Mucosa of stomach (tissue), 1 donor: ENCODE data around the gene CCDC170.
"Not testable (repeated sequence)": the region's sequence is repeated elsewhere in the genome, so short reads cannot be mapped to it uniquely, and the experiment has no call there.

ENCODE experiments used
- H3K27me3 ChIP-seq: one replicate; pipeline ENCODE4 v1.7.0; 2013; ENCODE audit warnings: mild to moderate bottlenecking, low read length; ENCODE audit not compliant: control insufficient read depth, insufficient read depth
- H3K36me3 ChIP-seq: one replicate; pipeline ENCODE4 v1.7.0; 2013; ENCODE audit warnings: low read length; ENCODE audit not compliant: control insufficient read depth, insufficient read depth
- H3K4me1 ChIP-seq: one replicate; pipeline ENCODE4 v1.7.0; 2013; ENCODE audit warnings: mild to moderate bottlenecking, low read length; ENCODE audit not compliant: control insufficient read depth, insufficient read depth
- H3K4me3 ChIP-seq: one replicate; pipeline ENCODE4 v1.7.0; 2013; ENCODE audit warnings: low read length
- H3K9ac ChIP-seq: one replicate; pipeline ENCODE4 v1.7.0; 2013; ENCODE audit warnings: mild to moderate bottlenecking, low read length, moderate library complexity
- H3K9me3 ChIP-seq: one replicate; pipeline ENCODE4 v1.7.0; 2013; ENCODE audit warnings: mild to moderate bottlenecking, low read length, moderate library complexity; ENCODE audit not compliant: control insufficient read depth
- donor health status: Pancreatic carcinoma.

CCDC170 gene, protein sequence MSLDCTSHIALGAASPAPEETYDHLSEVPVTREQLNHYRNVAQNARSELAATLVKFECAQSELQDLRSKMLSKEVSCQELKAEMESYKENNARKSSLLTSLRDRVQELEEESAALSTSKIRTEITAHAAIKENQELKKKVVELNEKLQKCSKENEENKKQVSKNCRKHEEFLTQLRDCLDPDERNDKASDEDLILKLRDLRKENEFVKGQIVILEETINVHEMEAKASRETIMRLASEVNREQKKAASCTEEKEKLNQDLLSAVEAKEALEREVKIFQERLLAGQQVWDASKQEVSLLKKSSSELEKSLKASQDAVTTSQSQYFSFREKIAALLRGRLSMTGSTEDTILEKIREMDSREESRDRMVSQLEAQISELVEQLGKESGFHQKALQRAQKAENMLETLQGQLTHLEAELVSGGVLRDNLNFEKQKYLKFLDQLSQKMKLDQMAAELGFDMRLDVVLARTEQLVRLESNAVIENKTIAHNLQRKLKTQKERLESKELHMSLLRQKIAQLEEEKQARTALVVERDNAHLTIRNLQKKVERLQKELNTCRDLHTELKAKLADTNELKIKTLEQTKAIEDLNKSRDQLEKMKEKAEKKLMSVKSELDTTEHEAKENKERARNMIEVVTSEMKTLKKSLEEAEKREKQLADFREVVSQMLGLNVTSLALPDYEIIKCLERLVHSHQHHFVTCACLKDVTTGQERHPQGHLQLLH

GRCh38 chr6:151493804-151494234 is at the start of gene CCDC170:
Gene CCDC170 (plus strand): TSS chr6:151494017. CDS start chr6:151494129, 112 bp downstream.
- peak within 1 kb of the TSS; percentile 76 for H3K4me3 ChIP-seq
- H3K27me3 ChIP-seq = no peaks in the 10 kb centered on the region
- peak within 1 kb of the TSS; percentile 88 for H3K9ac ChIP-seq
- no peaks in the 10 kb centered on the region for H3K9me3 ChIP-seq
- H3K4me1 ChIP-seq = peaks cover 13% of the 10 kb centered on the region
- H3K36me3 ChIP-seq = no peaks in the 10 kb centered on the region

DNA sequence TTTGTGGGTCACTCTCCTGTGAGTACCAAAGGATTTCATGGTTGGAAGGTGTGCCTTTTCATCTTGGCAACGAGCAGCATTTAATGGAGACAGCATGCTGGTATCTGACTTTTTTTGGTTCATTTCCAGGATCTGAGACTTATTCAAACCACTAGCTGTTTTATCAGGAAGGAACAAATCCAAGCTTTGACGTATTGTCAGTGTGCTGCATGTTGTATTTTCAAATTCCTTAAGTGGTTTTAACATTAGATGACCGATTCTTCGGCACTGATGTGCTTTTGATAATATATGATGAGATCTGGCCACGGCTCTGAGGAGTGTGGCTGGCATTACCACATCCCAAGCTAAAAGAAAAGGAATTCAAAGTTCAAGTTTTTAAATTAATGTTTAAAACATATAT is 48.3 kb upstream of the CCDC170 start:
- Histone ChIP-seq H3K4me1 (peaks cover 18% of the 10 kb centered on the region), H3K9ac (no peak overlapping the region)

DNA sequence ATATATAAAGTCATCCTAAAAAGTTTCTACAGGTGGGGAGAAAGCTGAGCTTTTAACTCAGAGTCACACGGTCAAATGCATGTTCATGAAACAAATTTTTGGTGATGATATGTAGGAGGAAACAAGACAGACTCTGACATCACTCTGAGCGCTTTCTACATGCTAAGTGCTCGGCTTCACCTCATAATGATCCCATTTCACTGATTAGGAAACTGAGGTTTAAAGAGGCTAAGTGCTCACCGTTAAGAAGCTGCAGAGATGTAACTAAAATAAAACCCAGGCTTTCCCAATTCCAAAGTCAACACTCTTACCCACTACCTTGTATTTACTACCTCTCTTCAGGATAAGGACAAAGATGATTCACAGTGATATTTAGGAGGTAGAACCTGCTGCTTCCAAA is 46.6 kb upstream of the CCDC170 start:
- Histone ChIP-seq H3K9me3 (no peaks in the 10 kb centered on the region), H3K9ac (no peak overlapping the region), H3K27me3 (no peaks in the 10 kb centered on the region), H3K36me3 (no peaks in the 10 kb centered on the region), H3K4me1 (peaks cover 12% of the 10 kb centered on the region), H3K4me3 (no peak overlapping the region)

More for the DNA sequence above, 48.3 kb upstream of the CCDC170 start:
- Histone ChIP-seq H3K4me3 (no peak overlapping the region), H3K36me3 (no peaks in the 10 kb centered on the region), H3K9me3 (no peaks in the 10 kb centered on the region), H3K27me3 (no peaks in the 10 kb centered on the region)

DNA sequence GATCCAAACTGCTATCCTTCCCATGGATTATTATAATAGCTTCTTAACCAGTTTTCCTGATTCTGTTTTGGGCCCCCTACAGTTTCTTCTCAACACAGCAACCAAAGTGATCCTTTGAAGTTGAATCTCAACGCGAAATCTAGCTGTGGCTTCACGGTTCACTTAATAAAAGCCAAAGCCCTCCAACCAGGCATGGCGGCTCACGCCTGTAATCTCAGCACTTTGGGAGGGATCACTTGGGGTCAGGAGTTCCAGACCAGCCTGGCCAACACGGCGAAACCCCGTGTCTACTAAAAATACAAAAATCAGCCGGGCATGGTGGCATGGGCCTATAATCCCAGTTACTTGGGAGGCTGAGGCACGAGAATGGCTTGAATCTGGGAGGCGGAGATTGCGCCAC is 45.2 kb upstream of the CCDC170 start:
- H3K27me3 ChIP-seq = no peaks in the 10 kb centered on the region
- H3K4me3 ChIP-seq = no peak overlapping the region
- H3K9ac ChIP-seq = no peak overlapping the region
- no peaks in the 10 kb centered on the region for H3K36me3 ChIP-seq
- H3K9me3 ChIP-seq = no peaks in the 10 kb centered on the region
- H3K4me1 ChIP-seq = peaks cover 12% of the 10 kb centered on the region

DNA sequence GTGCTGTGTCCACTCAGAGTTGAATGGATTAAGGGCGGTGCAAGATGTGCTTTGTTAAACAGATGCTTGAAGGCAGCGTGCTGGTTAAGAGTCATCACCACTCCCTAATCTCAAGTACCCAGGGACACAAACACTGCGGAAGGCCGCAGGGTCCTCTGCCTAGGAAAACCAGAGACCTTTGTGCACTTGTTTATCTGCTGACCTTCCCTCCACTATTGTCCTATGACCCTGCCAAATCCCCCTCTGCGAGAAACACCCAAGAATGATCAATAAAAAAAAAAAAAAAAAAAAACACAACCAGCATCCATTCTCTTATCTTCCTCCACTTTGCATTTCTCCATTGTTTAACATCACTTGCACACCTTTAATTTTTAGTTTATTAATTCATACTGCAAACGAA is 42.9 kb upstream of the CCDC170 start:
- H3K4me1 ChIP-seq, H3K36me3 ChIP-seq, H3K9me3 ChIP-seq, H3K4me3 ChIP-seq, H3K9ac ChIP-seq, H3K27me3 ChIP-seq: not testable (repeated sequence)

DNA sequence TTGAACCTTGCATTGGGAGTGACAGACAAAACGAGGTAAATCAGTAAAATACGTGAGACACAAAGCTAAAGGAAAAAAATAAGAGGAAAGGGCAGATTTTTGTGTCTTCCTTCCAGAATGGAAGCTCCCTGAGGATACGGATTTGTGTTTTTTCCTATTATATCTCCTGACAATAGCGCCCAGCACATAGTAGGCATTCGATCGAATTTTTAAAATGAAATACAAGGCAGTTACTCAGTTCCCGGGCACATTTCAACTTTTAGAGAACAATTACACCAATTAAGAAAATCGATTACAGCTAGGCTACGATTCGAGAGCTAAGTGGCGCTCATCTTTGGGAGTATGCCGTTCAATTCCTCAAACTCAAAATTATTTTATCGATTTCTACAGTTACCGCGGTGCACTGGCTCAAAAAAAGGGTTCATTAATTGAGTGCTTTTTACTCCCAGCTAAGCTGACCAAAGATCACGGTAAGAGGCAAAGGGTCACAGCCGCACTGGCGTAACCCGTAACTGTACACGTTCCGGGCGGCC is 42.3 kb upstream of the CCDC170 start:
- peak overlapping the region; percentile 45 for H3K4me3 ChIP-seq
- H3K27me3 ChIP-seq = no peaks in the 10 kb centered on the region
- H3K36me3 ChIP-seq = no peaks in the 10 kb centered on the region
- peaks cover 1% of the 10 kb centered on the region for H3K4me1 ChIP-seq
- H3K9me3 ChIP-seq = no peaks in the 10 kb centered on the region
- peak overlapping the region; percentile 77 for H3K9ac ChIP-seq

DNA sequence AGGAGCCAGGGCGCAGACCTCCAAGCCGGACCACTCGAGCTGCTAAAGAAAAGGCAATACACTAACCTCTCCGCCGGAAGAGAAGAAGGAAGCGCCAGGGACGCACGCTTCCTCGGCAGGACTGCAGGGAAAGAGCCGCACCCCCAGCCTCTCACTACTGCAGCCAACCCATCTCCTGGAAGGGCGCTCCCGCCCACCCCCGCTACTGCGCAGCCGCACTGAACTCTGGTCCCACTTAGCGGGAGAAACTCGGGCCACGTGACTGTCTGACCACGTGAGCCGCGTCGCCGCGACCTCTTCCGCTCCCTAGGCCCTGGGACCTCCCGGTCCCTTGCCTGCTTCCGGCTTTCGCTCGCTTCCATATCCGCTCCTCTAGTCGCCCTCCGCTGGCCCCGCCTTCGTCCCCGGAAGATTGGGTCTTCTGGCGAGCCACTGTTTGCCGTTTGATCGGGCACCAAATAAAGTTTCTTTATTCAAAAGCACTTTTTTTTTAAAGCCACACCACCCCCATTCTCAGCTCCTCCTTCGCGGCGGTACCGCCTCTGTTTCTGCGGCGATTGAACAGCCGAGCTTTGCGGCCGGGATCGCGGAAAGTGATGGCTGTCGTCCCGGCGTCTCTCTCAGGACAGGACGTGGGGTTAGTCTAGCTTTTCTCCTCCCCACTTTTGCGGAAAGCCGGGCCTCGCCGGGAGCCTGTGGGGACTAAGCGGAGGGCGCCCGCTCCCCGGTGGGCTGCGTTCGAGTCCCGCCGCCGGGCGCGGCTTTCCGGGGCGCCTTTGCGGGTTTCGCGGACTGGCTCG is 41.7 kb upstream of the CCDC170 start, which contains the start of gene RMND1:
RMND1 (minus strand) TSS at position 177 of the 800 bp plus-strand sequence. CDS start 6,315 bp downstream, outside the sequence.
- no peaks in the 10 kb centered on the region for H3K9me3 ChIP-seq
- peak within 1 kb of the TSS; percentile 86 for H3K9ac ChIP-seq
- H3K27me3 ChIP-seq = no peaks in the 10 kb centered on the region

DNA sequence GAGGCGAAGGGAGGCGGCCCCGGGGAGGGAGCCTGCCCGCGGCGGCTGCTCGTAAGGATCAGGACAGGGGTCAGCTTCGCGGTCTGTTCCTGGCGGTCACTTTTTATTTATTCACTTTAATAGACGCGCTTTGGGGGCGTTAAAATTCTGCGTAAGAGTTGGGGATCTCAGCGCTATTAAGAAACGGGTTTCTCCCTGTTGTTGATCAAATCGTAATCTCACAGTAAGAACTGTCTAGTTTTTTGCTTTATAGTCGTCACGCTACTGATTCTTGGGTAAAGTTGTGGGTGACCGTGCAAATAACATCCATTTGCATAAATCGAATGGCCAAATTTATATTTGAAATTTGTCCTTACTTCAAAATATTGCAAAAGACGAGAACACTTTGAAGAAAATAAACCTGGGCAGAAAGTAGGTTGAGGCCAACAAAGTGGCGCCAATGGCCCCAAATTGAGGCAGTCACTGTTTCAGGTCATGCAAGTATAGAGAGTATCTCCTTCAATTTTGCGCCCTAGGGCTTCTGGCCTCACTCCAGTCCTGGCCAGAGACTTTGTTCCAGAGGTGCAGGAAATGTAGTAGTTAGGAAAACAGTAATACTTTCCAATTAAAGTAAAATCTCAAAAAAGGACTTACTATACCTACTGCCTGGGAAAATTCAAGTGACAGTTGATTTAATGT is 40.9 kb upstream of the CCDC170 start:
- peak overlapping the region; percentile 86 for H3K9ac ChIP-seq
- no peaks in the 10 kb centered on the region for H3K4me1 ChIP-seq
- no peaks in the 10 kb centered on the region for H3K27me3 ChIP-seq
- H3K4me3 ChIP-seq = peak overlapping the region; percentile 72
- H3K9me3 ChIP-seq = no peaks in the 10 kb centered on the region
- H3K36me3 ChIP-seq = no peaks in the 10 kb centered on the region

More for the DNA sequence above, 41.7 kb upstream of the CCDC170 start, which contains the start of gene RMND1:
- Histone ChIP-seq H3K4me3 (peak within 1 kb of the TSS; percentile 72), H3K4me1 (no peaks in the 10 kb centered on the region), H3K36me3 (no peaks in the 10 kb centered on the region)

DNA sequence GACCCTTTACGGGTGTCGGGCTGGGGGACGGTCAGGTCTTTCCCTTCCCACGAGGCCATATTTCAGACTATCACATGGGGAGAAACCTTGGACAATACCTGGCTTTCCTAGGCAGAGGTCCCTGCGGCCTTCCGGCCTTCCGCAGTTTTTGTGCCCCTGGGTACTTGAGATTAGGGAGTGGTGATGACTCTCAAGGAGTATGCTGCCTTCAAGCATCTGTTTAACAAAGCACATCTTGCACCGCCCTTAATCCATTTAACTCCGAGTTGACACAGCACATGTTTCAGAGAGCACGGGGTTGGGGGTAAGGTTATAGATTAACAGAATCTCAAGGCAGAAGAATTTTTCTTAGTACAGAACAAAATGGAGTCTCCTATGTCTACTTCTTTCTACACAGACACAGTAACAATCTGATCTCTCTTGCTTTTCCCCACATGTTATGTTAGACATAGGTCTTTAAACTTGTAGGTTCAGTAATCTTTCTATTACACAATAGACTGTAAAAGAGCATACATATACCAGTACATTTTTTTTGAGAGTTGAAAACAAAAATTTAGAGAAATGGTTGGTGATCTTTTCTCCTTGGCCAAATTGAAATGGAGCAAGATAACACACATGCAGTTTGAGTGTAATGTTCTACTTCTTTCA is 37.9 kb upstream of the CCDC170 start:
- H3K27me3 ChIP-seq, H3K36me3 ChIP-seq, H3K9me3 ChIP-seq, H3K4me1 ChIP-seq, H3K9ac ChIP-seq, H3K4me3 ChIP-seq: not testable (repeated sequence)

DNA sequence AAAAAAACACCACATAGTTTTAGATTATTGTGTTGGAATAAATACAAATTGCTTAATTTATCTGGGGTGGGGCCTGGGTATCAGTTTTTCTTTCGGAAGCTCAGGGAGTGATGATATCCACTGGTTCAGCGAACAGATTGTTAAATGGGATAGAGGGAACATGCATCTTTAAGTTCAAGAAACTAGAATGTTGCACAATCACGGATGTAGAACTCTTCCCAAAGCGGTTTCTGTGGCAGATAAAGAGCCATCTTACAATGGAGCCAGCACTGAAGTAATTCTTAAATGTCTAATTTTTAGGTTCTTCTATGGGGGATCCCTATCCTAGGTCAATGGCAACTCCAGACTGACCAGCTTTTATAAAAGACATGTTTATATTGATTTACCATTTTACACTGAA is 32.1 kb upstream of the CCDC170 start:
- Histone ChIP-seq H3K36me3 (no peaks in the 10 kb centered on the region), H3K9ac (no peak overlapping the region), H3K4me3 (no peak overlapping the region), H3K9me3 (no peaks in the 10 kb centered on the region), H3K27me3 (no peaks in the 10 kb centered on the region), H3K4me1 (no peaks in the 10 kb centered on the region)

- no peaks in the 10 kb centered on the region for H3K36me3 ChIP-seq
- H3K27me3 ChIP-seq = no peaks in the 10 kb centered on the region
- H3K9ac ChIP-seq = no peak overlapping the region
- no peak overlapping the region for H3K4me3 ChIP-seq
- no peaks in the 10 kb centered on the region for H3K9me3 ChIP-seq
- no peaks in the 10 kb centered on the region for H3K4me1 ChIP-seq
Measured at GRCh38 chr6:151464702-151465101, 29.1 kb upstream of the CCDC170 start.
